Osteocyte (in vitro differentiated cells): Measurements from ENCODE around the gene SULT4A1. TPM values are rescaled to one million over a fixed set of nuclear protein-coding genes. Genes with fewer than 3 reads are reported as not detected.

Experiments used
- DNase-seq: peaks from one replicate; pipeline ENCODE4 v3.0.0; 2021; ENCODE audit warnings: mixed read lengths; ENCODE audit not compliant: unreplicated experiment; ENCODE audit errors: extremely low spot score
- H3K27ac Mint-ChIP-seq: one replicate; pipeline ENCODE4 v1.8.0; 2021; ENCODE audit warnings: mild to moderate bottlenecking, mixed read lengths; ENCODE audit not compliant: unreplicated experiment
- H3K27me3 Mint-ChIP-seq: one replicate; pipeline ENCODE4 v1.8.0; 2021; ENCODE audit warnings: mixed read lengths; ENCODE audit not compliant: unreplicated experiment
- H3K36me3 Mint-ChIP-seq: one replicate; pipeline ENCODE4 v1.8.0; 2021; ENCODE audit warnings: mixed read lengths; ENCODE audit not compliant: unreplicated experiment
- H3K4me1 Mint-ChIP-seq: one replicate; pipeline ENCODE4 v1.8.0; 2021; ENCODE audit warnings: mixed read lengths; ENCODE audit not compliant: unreplicated experiment
- H3K4me3 Mint-ChIP-seq: one replicate; pipeline ENCODE4 v1.8.0; 2021; ENCODE audit warnings: mild to moderate bottlenecking, moderate library complexity, mixed read lengths; ENCODE audit not compliant: unreplicated experiment
- H3K9me3 Mint-ChIP-seq: one replicate; pipeline ENCODE4 v1.8.0; 2021; ENCODE audit warnings: mixed read lengths; ENCODE audit not compliant: unreplicated experiment
- total RNA-seq: library from RNA; stranded (reverse); gene quantifications from 2 replicates; pipeline ENCODE4 v1.2.1, GENCODE V29; 2021
- TF ChIP-seq, protein P1 (sequence below): fragments of 200-600 bp; sonication (generic); IDR thresholded peaks from 2 replicates; pipeline ENCODE4 v1.5.0; 2021; ENCODE audit warnings: antibody characterized with exemption, mild to moderate bottlenecking, moderate library complexity

The SULT4A1 gene
- total RNA-seq, 1 donor from 2014 or later, result not detected

GRCh38 chr22:43824724-43825420, 37.4 kb downstream of the SULT4A1 start:
- Mint-ChIP-seq H3K4me1 (peaks cover 5% of the 10 kb centered on the region), H3K9me3 (no peaks in the 10 kb centered on the region), H3K4me3 (no peak overlapping the region), H3K27me3 (peaks cover 3% of the 10 kb centered on the region), H3K36me3 (no peaks in the 10 kb centered on the region), H3K27ac (no peak overlapping the region)
- DNase-seq, result peak; percentile 65
- TF ChIP-seq, protein P1, sequence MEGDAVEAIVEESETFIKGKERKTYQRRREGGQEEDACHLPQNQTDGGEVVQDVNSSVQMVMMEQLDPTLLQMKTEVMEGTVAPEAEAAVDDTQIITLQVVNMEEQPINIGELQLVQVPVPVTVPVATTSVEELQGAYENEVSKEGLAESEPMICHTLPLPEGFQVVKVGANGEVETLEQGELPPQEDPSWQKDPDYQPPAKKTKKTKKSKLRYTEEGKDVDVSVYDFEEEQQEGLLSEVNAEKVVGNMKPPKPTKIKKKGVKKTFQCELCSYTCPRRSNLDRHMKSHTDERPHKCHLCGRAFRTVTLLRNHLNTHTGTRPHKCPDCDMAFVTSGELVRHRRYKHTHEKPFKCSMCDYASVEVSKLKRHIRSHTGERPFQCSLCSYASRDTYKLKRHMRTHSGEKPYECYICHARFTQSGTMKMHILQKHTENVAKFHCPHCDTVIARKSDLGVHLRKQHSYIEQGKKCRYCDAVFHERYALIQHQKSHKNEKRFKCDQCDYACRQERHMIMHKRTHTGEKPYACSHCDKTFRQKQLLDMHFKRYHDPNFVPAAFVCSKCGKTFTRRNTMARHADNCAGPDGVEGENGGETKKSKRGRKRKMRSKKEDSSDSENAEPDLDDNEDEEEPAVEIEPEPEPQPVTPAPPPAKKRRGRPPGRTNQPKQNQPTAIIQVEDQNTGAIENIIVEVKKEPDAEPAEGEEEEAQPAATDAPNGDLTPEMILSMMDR, result no peak

DNA sequence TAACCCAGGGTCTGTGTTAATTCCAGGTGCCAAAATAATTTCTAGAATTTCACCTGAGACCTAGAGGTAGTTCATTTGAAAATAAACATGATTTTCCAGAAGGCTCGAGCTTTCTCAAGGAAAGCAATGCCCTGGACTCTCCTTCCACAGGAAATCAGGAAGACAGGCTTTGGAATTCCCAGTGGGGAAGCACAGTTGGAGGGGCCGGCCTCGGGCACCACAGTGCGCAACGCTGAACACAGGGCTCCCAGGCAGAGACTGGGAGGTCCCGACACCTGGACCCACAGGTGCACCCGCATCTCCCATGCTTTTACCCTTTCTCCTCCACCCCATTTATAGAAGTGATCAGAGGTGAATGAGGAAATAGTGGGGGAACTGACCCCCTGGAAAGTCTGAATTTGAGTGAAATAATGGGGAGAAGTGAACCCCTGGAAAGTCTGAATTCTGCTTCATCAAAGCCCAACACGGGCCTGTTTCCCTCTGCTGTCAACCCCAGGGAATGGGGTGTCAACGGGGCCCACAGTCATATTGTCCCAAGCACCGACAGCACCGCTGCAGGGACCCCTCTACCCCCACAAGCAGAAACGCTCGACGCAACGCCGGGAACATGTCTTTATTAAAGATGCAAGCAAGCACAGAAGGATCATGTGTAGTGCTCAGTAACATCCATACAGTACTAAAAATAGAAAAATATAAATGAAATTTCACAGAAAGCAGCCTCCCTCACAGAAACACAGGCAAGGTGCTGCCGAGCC, 38.2 kb downstream of the SULT4A1 start:
- H3K4me3 Mint-ChIP-seq, result no peak overlapping the region
- H3K4me1 Mint-ChIP-seq, result peaks cover 5% of the 10 kb centered on the region
- H3K36me3 Mint-ChIP-seq, result no peaks in the 10 kb centered on the region
- no peak overlapping the region for H3K27ac Mint-ChIP-seq
- peaks cover 3% of the 10 kb centered on the region for H3K27me3 Mint-ChIP-seq
- TF ChIP-seq, protein P1, result no peak
- no peaks in the 10 kb centered on the region for H3K9me3 Mint-ChIP-seq
- peak; percentile 53 for DNase-seq

DNA sequence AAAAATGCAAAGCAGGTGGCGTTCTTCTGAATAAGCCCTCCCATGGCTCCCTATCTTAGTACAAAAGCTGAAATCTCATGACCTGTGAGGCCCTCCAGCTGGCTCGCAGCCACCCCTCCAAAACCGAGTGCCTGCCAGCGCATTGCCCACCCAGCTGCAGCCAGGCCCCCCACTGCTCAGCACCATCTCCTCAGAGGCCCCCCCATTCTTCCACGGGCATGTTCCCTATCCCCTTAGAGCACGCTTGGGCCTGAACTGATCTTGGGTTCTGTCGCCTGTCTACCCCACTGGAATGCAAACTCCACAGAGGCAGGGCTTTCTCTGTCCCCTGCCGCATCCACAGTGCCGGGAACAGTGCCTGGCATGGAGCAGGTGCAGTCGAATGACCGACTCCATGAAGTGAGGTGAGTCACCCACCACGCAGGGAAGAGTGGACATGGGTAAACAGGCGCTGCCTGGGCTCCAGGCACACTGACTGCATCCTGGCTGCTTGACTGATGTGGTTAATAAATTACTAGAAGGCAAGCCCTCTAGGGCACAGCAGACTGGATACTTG, 38.9 kb downstream of the SULT4A1 start:
- peaks cover 3% of the 10 kb centered on the region for H3K4me1 Mint-ChIP-seq
- no peak overlapping the region for H3K27ac Mint-ChIP-seq
- H3K36me3 Mint-ChIP-seq, result no peaks in the 10 kb centered on the region
- DNase-seq, result peak; percentile 75
- TF ChIP-seq, protein P1, result no peak
- H3K27me3 Mint-ChIP-seq, result peaks cover 3% of the 10 kb centered on the region
- no peaks in the 10 kb centered on the region for H3K9me3 Mint-ChIP-seq
- no peak overlapping the region for H3K4me3 Mint-ChIP-seq

- no peaks in the 10 kb centered on the region for H3K36me3 Mint-ChIP-seq
- H3K9me3 Mint-ChIP-seq, result no peaks in the 10 kb centered on the region
- TF ChIP-seq, protein P1, result no peak
- peaks cover 3% of the 10 kb centered on the region for H3K4me1 Mint-ChIP-seq
- DNase-seq, result peak; percentile 81
- H3K4me3 Mint-ChIP-seq, result no peak overlapping the region
- peaks cover 3% of the 10 kb centered on the region for H3K27me3 Mint-ChIP-seq
- H3K27ac Mint-ChIP-seq, result no peak overlapping the region
Observed at GRCh38 chr22:43821606-43822425, 40.5 kb downstream of the SULT4A1 start.
